NCI-H146 treated with DMSO at 0.1 percent for 48 hours (cell line): Measurements from ENCODE around the gene MTA3.
"Not testable (repeated sequence)": the region's sequence is repeated elsewhere in the genome, so short reads cannot be mapped to it uniquely, and the experiment has no call there.

Experiments
- DNase-seq: peaks from one replicate; lab custom pipeline; 2025; ENCODE audit not compliant: unreplicated experiment; lab: John Stamatoyannopoulos, UW

Gene MTA3

DNA sequence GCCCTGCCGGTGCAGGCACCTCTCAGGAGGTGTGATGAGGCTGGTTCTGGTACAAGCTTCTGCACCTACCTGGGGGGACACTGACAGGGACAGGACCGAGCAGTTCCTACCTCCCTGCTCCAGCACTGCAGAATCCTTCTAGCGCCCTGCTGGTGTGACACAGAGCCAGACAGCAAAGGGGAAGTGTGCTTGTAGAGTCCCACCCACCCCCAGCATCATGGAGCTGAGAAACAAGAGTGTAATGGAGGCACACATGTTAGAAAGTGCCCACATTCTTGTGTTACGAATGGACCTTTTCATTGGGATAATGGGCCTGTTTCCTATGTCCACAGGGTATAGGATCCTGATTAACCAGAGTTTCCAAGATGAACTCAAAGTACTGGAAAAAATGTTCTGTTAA, 157.2 kb downstream of the MTA3 start:
- DNase-seq: no peak

GRCh38 chr2:42726680-42727079, 158.2 kb downstream of the MTA3 start:
- DNase-seq: no peak

GRCh38 chr2:42731316-42731715, 162.9 kb downstream of the MTA3 start:
- not testable (repeated sequence) for DNase-seq

- DNase-seq: no peak
Measured at GRCh38 chr2:42733852-42734251, 165.4 kb downstream of the MTA3 start.

GRCh38 chr2:42736598-42737322, 168.3 kb downstream of the MTA3 start:
- no peak for DNase-seq

DNA sequence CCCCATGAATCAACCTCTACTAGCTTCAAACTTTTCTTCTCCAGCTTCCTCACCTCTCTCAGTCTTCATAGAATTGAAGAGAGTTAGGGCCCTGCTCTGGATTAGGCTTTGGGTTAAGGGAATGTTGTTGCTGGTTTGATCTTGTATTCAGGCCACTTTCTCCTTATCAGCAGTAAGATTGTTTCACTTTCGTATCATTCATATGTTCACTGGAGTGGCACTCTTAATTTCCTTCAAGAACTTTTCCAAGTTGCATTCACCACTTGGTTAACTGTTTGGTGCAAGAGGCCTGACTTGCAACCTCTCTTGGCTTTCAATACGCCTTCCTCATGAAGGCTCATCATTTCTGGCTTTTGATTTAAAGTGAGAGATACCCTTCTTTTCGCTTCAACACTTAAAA, 172.7 kb downstream of the MTA3 start:
- no peak for DNase-seq

GRCh38 chr2:42742740-42743658, 174.6 kb downstream of the MTA3 start:
- DNase-seq: no peak

- DNase-seq: no peak
Measured at GRCh38 chr2:42743659-42743990, 175.2 kb downstream of the MTA3 start.

DNA sequence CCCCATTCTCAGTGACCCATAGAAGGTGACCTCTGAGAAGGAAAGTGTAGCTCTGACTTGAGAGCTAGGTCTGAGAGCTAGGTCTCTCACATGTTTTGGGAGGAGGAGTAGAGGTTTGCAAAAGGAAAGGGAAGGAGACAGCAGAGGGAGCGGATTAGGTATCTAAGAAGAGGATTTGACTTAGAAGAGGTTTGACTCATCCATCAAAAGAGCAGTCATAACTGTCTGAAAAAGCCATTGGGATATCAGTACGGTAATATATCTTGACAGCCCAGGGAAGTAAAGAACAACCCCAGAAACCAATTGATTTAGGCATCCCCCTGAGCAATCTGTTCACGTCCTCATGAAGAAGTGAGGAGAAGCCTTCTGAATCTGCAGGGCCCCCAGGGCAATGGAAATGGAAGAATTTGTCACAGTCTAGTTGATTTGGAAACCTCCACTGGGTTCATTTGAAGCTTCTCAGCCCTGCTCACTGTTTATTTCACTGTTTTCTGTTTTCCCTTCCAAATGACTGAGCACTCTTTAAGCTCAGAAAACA, 176.2 kb downstream of the MTA3 start:
- no peak for DNase-seq

DNA sequence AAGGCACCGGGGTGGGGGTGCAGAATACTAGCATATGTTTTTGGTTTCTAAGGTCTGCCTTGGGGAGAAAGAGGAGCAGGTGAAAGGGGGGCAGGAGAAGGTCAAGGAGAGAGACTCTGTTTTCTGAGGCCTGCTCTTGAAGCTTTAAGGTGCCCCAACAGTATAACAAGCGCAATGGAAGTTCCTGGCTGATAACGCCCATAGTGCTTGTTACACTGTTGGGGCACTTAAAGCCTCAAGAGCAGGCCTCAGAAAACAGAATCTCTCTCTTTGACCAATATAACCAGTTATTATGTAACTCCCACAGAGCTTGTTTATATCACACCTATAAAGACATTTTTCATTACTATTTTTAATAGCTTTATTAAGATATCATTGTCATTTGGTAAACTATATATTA, 179.0 kb downstream of the MTA3 start:
- no peak for DNase-seq

- DNase-seq: no peak
Measured at GRCh38 chr2:42748840-42749239, 180.4 kb downstream of the MTA3 start.

- DNase-seq: no peak
Measured at GRCh38 chr2:42752314-42752713, 183.9 kb downstream of the MTA3 start.

GRCh38 chr2:42752816-42753813, 184.7 kb downstream of the MTA3 start:
- no peak for DNase-seq

DNA sequence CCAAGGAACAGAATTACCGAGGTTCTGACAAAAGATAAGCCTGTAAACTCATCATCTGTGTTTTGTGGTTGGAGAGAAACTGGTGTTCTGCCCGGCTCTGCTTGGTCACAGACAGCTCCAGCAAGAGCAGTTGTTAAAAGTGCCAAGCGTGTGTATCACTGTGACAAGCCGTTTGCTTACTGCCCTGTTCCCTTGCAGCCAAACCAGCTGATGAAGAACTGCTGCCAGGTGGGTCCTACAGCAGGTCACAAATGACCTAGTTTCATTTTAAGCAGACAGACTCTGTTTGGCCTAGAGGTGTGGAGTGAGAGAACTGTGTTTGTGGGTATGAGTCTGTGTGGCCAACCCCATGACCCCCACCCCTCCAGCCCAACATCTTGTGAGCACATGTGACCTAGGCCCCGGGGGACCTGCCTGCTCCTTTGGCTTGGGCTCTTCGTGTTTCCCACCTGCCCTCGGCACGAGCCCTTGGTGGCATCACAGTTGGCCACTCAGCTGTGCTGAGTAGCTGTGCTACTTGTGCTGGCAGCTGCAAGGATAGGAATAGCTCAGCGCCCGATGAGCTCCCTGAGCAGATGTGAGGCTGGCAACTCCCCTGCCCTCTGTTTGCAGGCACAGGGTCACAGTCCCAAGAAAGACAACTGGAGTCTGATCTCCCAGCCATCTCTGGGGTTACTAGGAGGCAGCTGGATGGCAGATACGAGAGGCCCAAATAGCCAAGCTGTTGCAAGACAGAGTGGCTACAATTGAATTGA, 185.8 kb downstream of the MTA3 start:
- no peak for DNase-seq

DNA sequence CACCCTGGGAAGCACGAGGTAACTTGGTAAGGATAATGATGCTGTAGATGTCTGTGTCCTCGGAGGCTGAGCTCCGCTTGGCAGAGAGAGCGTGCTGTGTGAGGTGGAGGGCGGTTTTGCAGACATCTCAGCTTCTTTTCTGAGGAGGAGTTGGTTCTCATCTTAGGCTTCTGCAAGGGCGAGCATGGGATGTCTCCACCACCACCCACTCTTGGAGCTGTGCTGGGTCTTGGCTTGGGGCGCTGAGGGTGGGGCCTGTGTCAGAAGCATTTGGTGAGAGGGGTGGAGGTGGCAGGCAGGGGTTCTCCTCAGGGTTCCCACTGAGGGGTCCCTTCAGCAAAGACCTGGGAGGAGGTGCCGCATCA, 186.3 kb downstream of the MTA3 start:
- no peak for DNase-seq

GRCh38 chr2:42755191-42755880, 186.9 kb downstream of the MTA3 start:
- DNase-seq: no peak

GRCh38 chr2:42756150-42756775, 187.8 kb downstream of the MTA3 start:
- DNase-seq: no peak

DNA sequence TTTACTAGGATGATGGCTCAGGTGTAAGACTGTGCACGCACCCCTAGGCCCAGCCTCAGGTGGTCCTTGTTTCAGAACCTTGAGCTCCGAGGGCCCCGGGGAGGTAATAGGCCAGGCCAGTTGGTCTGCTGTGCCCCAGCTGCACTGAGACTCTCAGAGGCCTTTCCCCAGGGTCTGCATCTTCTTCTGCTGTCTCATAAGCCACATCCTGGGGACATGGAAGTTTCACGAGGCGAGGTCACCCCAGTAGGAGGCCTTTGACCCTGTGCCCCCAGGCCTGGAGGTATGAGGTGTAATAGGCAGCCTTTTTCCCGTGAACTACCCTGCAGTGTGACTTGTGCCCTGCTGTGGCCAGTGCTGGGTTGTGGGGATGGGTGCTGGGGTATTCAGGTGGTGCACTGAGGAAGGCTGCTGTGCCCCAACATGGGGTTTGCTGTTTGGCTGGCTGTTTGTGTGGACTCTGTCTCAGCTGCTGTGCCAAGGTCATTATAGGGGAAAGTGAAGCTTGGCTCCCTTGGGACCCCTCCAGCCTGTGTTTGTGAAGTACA, 188.6 kb downstream of the MTA3 start:
- no peak for DNase-seq
